Measurements from ENCODE around the gene MAGEA2B.
"Not testable (repeated sequence)": the region's sequence is repeated elsewhere in the genome, so short reads cannot be mapped to it uniquely, and the experiment has no call there.

DNA sequence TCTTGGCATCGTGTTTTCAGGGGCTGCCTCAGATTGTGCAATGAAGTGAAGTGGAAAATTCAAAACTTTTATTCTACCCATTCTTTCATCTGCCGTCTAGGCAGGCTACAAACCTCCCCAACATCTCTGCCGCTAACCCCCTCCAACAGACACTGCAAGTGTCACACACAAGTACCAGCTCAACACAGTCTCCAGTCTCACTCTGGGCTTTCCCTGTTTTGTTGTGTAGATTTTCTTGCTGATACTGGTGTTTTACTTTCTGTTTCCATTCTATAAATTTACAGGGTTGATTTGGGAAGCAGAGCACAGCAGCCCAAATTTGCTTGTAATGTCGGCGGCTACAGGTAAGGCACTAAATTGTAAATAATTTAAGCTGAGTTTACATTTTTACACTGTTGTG is 40.4 kb downstream of the MAGEA2B start:
- TF ChIP-seq, protein P1, sequence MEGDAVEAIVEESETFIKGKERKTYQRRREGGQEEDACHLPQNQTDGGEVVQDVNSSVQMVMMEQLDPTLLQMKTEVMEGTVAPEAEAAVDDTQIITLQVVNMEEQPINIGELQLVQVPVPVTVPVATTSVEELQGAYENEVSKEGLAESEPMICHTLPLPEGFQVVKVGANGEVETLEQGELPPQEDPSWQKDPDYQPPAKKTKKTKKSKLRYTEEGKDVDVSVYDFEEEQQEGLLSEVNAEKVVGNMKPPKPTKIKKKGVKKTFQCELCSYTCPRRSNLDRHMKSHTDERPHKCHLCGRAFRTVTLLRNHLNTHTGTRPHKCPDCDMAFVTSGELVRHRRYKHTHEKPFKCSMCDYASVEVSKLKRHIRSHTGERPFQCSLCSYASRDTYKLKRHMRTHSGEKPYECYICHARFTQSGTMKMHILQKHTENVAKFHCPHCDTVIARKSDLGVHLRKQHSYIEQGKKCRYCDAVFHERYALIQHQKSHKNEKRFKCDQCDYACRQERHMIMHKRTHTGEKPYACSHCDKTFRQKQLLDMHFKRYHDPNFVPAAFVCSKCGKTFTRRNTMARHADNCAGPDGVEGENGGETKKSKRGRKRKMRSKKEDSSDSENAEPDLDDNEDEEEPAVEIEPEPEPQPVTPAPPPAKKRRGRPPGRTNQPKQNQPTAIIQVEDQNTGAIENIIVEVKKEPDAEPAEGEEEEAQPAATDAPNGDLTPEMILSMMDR (conservative IDR thresholded peaks at IDR 0.05; ENCODE audit: low read depth in 2 of 2): not testable (repeated sequence)
- TF ChIP-seq POLR2AphosphoS5 (IDR thresholded peaks at IDR 0.05; ENCODE audit: low read depth); NANOG (IDR thresholded peaks at IDR 0.05; ENCODE audit: borderline replicate concordance); EZH2 (IDR thresholded peaks at IDR 0.05; ENCODE audit: low read depth, unreplicated experiment); EZH2phosphoT487 (IDR thresholded peaks at IDR 0.05; ENCODE audit: unreplicated experiment); STAT1 (IDR thresholded peaks at IDR 0.05; ENCODE audit: unreplicated experiment); CREB1 (CRISPR knock-in tag; IDR thresholded peaks at IDR 0.05; ENCODE audit: low read depth); JUNB (IDR thresholded peaks at IDR 0.05; ENCODE audit: unreplicated experiment); ZNF331 (CRISPR knock-in tag; IDR thresholded peaks at IDR 0.05; ENCODE audit: low read depth); ZNF114 (CRISPR knock-in tag; IDR thresholded peaks at IDR 0.05): not testable (repeated sequence)
- TF ChIP-seq, protein P2, sequence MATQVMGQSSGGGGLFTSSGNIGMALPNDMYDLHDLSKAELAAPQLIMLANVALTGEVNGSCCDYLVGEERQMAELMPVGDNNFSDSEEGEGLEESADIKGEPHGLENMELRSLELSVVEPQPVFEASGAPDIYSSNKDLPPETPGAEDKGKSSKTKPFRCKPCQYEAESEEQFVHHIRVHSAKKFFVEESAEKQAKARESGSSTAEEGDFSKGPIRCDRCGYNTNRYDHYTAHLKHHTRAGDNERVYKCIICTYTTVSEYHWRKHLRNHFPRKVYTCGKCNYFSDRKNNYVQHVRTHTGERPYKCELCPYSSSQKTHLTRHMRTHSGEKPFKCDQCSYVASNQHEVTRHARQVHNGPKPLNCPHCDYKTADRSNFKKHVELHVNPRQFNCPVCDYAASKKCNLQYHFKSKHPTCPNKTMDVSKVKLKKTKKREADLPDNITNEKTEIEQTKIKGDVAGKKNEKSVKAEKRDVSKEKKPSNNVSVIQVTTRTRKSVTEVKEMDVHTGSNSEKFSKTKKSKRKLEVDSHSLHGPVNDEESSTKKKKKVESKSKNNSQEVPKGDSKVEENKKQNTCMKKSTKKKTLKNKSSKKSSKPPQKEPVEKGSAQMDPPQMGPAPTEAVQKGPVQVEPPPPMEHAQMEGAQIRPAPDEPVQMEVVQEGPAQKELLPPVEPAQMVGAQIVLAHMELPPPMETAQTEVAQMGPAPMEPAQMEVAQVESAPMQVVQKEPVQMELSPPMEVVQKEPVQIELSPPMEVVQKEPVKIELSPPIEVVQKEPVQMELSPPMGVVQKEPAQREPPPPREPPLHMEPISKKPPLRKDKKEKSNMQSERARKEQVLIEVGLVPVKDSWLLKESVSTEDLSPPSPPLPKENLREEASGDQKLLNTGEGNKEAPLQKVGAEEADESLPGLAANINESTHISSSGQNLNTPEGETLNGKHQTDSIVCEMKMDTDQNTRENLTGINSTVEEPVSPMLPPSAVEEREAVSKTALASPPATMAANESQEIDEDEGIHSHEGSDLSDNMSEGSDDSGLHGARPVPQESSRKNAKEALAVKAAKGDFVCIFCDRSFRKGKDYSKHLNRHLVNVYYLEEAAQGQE (IDR thresholded peaks at IDR 0.05; ENCODE audit: unreplicated experiment): not testable (repeated sequence)
- TF ChIP-seq, protein P3, sequence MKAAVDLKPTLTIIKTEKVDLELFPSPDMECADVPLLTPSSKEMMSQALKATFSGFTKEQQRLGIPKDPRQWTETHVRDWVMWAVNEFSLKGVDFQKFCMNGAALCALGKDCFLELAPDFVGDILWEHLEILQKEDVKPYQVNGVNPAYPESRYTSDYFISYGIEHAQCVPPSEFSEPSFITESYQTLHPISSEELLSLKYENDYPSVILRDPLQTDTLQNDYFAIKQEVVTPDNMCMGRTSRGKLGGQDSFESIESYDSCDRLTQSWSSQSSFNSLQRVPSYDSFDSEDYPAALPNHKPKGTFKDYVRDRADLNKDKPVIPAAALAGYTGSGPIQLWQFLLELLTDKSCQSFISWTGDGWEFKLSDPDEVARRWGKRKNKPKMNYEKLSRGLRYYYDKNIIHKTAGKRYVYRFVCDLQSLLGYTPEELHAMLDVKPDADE (IDR thresholded peaks at IDR 0.05): not testable (repeated sequence)

Data from GM23338 (cell line).